Activated CD8-positive, alpha-beta memory T cell treated with anti-CD3 and anti-CD28 coated beads for 1 hour (primary cell): ENCODE measurements around the gene ZNF200.
"Not testable (repeated sequence)": the region's sequence is repeated elsewhere in the genome, so short reads cannot be mapped to it uniquely, and the experiment has no call there.

Source experiments
- DNase-seq, 2 donors: peaks; one replicate each; pipeline ENCODE4 v3.0.0-alpha.2; 2020; ENCODE audit warnings: low read depth in 1 of 2; ENCODE audit errors: extremely low read depth in 1 of 2

ZNF200 gene

GRCh38 chr16:3202903-3203539 lies 31.9 kb downstream of the ZNF200 start:
- DNase-seq = no peak

GRCh38 chr16:3198334-3199072 lies 36.5 kb downstream of the ZNF200 start:
- DNase-seq = no peak

GRCh38 chr16:3197694-3198333 lies 37.1 kb downstream of the ZNF200 start:
- DNase-seq = not testable (repeated sequence)

GRCh38 chr16:3195975-3196374 lies 39.0 kb downstream of the ZNF200 start:
- DNase-seq = no peak

- DNase-seq = no peak
Measured at GRCh38 chr16:3194792-3195191, 40.2 kb downstream of the ZNF200 start.

GRCh38 chr16:3193221-3194212 lies 41.4 kb downstream of the ZNF200 start:
- DNase-seq = no peak

- no peak for DNase-seq
Measured at GRCh38 chr16:3192476-3193019, 42.4 kb downstream of the ZNF200 start.

- DNase-seq = no peak
Measured at GRCh38 chr16:3190949-3191353, 44.0 kb downstream of the ZNF200 start.

GRCh38 chr16:3189869-3190268 lies 45.1 kb downstream of the ZNF200 start:
- no peak for DNase-seq

- DNase-seq = no peak
Measured at GRCh38 chr16:3188925-3189825, 45.8 kb downstream of the ZNF200 start.

GRCh38 chr16:3188675-3188924 lies 46.4 kb downstream of the ZNF200 start:
- DNase-seq = no peak

- peak in 1 of 2 donors; percentile 33 for DNase-seq
Measured at GRCh38 chr16:3187798-3188674, 46.9 kb downstream of the ZNF200 start, which contains the start of gene OR1F1. Gene OR1F1, plus strand, starts transcription at chr16:3188204.

- DNase-seq = no peak
Measured at GRCh38 chr16:3186946-3187690, 47.8 kb downstream of the ZNF200 start.

GRCh38 chr16:3183445-3184139 lies 51.4 kb downstream of the ZNF200 start:
- no peak for DNase-seq

- no peak for DNase-seq
Measured at GRCh38 chr16:3182608-3183444, 52.1 kb downstream of the ZNF200 start.

- DNase-seq = not testable (repeated sequence)
Measured at GRCh38 chr16:3182293-3182607, 52.7 kb downstream of the ZNF200 start.

- no peak for DNase-seq
Measured at GRCh38 chr16:3180445-3180878, 54.5 kb downstream of the ZNF200 start.
